Esophagus (tissue), 2 donors: ENCODE data around the gene FAM83F. TPM values are rescaled to one million over a fixed set of nuclear protein-coding genes. Genes with fewer than 3 reads are reported as not detected.

ENCODE experiments used
- H3K27ac ChIP-seq, 2 donors: one replicate each; pipeline ENCODE4 v1.5.1; 2013; ENCODE audit warnings: low read depth in 2 of 2, mild to moderate bottlenecking in 2 of 2, inconsistent platforms in 1 of 2, low read length in 1 of 2, moderate library complexity in 1 of 2
- H3K27me3 ChIP-seq, 2 donors: one replicate each; pipeline ENCODE4 v1.6.1; 2013; ENCODE audit warnings: low read length in 2 of 2, control low read depth in 1 of 2, mild to moderate bottlenecking in 1 of 2; ENCODE audit not compliant: insufficient read depth in 2 of 2, control insufficient read depth in 1 of 2
- H3K36me3 ChIP-seq, 2 donors: one replicate each; pipeline ENCODE4 v1.6.1; 2013; ENCODE audit warnings: low read length in 1 of 2; ENCODE audit not compliant: control insufficient read depth in 2 of 2, insufficient read depth in 2 of 2
- H3K4me1 ChIP-seq, 2 donors: one replicate each; pipeline ENCODE4 v1.6.1; 2013; ENCODE audit warnings: low read length in 1 of 2; ENCODE audit not compliant: control insufficient read depth in 2 of 2, insufficient read depth in 2 of 2
- H3K4me3 ChIP-seq, 2 donors: one replicate each; pipeline ENCODE4 v1.5.1; 2013; ENCODE audit warnings: low read length in 2 of 2, mild to moderate bottlenecking in 2 of 2, low read depth in 1 of 2, moderate library complexity in 1 of 2
- H3K9me3 ChIP-seq, 2 donors: one replicate each; pipeline ENCODE4 v1.6.1; 2013; ENCODE audit warnings: mild to moderate bottlenecking in 2 of 2, low read depth in 1 of 2, low read length in 1 of 2, moderate library complexity in 1 of 2; ENCODE audit not compliant: control insufficient read depth in 2 of 2, insufficient read depth in 1 of 2
- WGBS, 2 donors: extraction: QIAGEN DNeasy Blood & Tissue Kit; methylation state at CpG; one replicate each; pipeline ENCODE4 v1.1.7; 2013; 5-methylcytosine and 5-hydroxymethylcytosine counted together
- polyA plus RNA-seq, 2 donors: library from polyadenylated mRNA; stranded (reverse); fragments of 200-250 nt; gene quantifications; one replicate each; pipeline ENCODE4 v1.2.3, GENCODE V29; 2013
- donor health status: healthy with polysubstance abuse.
- donor health status: Bipolar disorder and iron deficiency.

Gene FAM83F
- polyA plus RNA-seq, 2 donors = 8.6 to 12.9 TPM

DNA sequence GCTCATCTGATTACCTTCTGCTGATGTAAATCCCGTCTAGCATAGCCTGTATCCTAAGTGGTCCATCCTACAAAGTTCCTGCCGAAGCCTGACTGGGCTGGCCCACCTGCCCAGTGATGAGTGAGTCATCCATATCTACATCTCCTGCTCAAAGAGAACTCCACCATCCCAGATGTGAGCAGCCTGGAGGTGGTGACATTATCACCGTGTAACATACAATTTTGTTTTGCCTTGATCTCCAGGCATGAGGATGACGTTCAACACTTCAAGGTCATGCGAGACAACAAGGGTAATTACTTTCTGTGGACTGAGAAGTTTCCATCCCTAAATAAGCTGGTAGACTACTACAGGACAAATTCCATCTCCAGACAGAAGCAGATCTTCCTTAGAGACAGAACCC, 29.0 kb upstream of the FAM83F start:
- Histone ChIP-seq H3K4me3 (no peak overlapping the region), H3K27ac (no peak overlapping the region), H3K36me3 (no peaks in the 10 kb centered on the region), H3K4me1 (no peaks in the 10 kb centered on the region), H3K27me3 (no peaks in the 10 kb centered on the region), H3K9me3 (no peaks in the 10 kb centered on the region)
- WGBS, 2 donors = 55 to 65% methylated on average over 5 of the region's 5 CpGs

DNA sequence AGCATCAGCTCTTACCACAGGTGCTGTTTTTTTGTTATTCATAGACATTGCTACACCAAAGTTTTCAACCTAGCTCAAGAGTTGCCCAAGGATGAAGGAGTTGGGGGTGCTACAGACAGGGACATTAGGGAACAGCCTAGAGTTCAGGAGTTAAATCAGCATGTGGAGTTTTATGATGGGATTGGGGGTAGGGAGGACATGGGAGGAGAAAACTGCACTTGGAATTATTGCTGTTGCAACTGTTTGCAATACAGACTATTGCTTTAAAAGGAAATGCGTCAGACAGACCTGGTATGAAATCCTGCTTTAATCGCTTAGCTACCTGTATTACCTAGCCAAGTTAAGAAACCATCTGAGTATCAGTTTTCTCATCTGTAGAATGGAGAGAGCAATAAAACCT, 28.3 kb upstream of the FAM83F start:
- Histone ChIP-seq H3K36me3 (peaks cover 0 to 2% of the 10 kb centered on the region in 2 donors), H3K27me3 (no peaks in the 10 kb centered on the region), H3K9me3 (no peaks in the 10 kb centered on the region), H3K4me1 (no peaks in the 10 kb centered on the region), H3K4me3 (no peak overlapping the region), H3K27ac (no peak overlapping the region)
- WGBS, 2 donors = 83 to 91% methylated on average over 2 of the region's 2 CpGs

DNA sequence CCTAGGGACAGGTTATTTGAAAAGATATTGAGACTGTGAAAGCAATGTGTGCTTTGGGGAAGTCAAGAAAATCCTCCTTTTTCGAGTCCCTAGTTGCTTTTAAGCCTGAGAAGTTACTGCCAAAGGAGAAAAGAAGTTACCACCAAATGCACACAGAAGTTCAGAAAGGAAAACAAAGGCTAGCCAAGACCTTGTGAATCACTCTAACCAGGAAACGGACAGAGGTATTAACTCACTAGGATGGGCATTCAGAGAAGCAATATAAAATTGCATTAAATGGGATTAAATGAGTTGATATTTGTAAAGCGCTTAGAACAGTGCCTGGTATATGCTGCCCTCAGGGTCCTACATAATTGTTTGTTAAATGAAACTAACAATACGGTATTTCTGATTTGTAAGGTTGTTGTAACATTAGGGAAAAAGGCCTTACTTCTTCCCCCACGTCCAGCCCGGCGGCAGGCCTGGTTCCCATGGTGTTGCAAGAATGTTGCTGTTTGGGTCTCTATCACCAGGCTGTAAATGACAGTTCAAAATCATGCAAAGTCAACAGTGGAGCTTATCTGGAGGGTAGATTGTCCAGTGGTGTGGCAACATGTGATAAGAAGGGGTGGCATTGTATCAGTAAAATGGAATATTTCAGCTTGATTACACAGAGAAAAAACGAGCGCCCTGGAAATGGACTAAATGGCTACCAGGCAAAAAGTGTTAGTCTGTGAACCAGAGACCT, 27.5 kb upstream of the FAM83F start:
- Histone ChIP-seq H3K27ac (no peak overlapping the region), H3K36me3 (peaks cover 0 to 2% of the 10 kb centered on the region in 2 donors), H3K27me3 (no peaks in the 10 kb centered on the region), H3K4me1 (peaks cover 0 to 4% of the 10 kb centered on the region in 2 donors), H3K9me3 (no peaks in the 10 kb centered on the region), H3K4me3 (no peak overlapping the region)
- 56 to 57% methylated on average over 9 of the region's 9 CpGs for WGBS, 2 donors

DNA sequence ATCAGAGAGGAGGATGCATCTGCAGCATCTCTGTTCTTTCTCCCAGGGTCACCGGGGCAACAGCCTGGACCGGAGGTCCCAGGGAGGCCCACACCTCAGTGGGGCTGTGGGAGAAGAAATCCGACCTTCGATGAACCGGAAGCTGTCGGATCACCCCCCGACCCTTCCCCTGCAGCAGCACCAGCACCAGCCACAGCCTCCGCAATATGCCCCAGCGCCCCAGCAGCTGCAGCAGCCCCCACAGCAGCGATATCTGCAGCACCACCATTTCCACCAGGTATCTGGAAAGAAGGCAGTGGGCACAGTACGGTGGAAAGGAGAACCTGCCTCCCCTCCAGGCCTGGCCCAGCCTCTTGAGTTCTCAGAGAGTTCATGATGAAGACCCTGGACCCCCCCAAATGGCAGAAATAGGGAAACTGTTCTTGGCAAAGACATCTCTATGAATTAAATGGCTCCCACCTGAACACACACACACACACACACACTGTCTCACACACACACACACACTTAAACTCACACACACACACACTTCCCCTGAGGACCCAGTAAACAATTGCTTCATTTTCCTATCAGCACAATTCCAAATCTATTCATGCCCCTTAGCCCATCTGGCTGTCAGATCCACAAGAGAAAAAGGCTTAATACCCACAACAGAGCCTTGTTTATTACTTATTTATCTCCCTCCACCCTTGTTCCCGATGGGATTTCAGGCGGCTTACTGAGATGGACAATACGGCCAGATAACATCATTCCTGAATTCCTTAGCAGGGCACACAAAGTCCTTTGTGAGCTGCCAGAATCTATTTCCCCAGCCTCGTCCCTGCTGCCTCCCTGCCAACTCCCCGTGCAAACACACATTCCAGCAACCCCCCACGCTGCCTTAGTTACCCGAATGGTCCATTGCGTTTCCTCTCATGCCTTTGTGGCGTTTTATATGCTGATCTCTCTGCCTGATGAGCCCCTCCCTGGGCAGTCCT, 26.5 kb upstream of the FAM83F start:
- WGBS, 2 donors = 74 to 76% methylated on average over 20 of the region's 20 CpGs
- Histone ChIP-seq H3K9me3 (no peaks in the 10 kb centered on the region), H3K27me3 (no peaks in the 10 kb centered on the region), H3K4me3 (no peak overlapping the region), H3K4me1 (peaks cover 0 to 4% of the 10 kb centered on the region in 2 donors), H3K36me3 (peaks cover 0 to 2% of the 10 kb centered on the region in 2 donors), H3K27ac (peak overlapping the region in 1 of 2 donors; percentile 6)

DNA sequence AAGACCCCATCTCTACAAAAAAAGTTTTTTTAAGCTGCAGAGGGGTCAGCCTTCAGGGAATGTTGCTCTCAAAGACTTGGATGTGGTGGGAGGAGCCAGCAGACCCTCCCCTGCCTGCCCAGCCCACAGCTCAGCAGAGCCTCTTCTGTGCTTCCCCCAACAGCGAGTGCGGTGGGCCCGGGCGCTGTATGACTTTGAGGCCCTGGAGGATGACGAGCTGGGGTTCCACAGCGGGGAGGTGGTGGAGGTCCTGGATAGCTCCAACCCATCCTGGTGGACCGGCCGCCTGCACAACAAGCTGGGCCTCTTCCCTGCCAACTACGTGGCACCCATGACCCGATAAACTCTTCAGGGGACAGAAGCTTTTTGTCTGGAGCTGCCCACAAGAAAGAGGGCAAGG, 24.0 kb upstream of the FAM83F start:
- WGBS, 2 donors = 92 to 95% methylated on average over 10 of the region's 10 CpGs
- Histone ChIP-seq H3K4me3 (no peak overlapping the region), H3K27ac (no peak overlapping the region), H3K27me3 (no peaks in the 10 kb centered on the region), H3K36me3 (peaks cover 0 to 2% of the 10 kb centered on the region in 2 donors), H3K4me1 (peaks cover 0 to 4% of the 10 kb centered on the region in 2 donors), H3K9me3 (no peaks in the 10 kb centered on the region)

DNA sequence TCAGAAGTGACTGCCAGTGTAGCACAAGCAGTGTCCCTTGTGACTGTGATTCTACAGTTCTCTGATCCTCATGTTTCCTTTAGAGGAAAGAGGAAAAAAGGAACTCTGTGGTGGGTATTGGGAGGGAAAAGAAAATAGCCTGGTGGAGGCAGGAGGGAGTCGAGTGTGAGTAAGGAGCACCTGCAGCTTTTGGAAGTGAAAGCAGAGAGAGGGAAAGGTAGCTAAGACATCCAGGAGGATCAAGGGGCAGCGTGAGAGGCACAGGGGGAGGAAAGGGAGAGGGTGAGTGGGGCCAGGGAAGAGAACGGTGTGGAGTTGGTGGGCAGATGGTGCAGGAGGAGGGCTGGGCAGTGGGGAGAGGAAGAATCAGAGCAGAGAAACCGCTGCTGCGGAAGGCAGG, 22.1 kb upstream of the FAM83F start:
- Histone ChIP-seq H3K9me3 (no peaks in the 10 kb centered on the region), H3K4me1 (peaks cover 0 to 4% of the 10 kb centered on the region in 2 donors), H3K27me3 (no peaks in the 10 kb centered on the region), H3K4me3 (no peak overlapping the region), H3K36me3 (peaks cover 0 to 2% of the 10 kb centered on the region in 2 donors), H3K27ac (no peak overlapping the region)
- WGBS, 2 donors = 69 to 70% methylated on average over 5 of the region's 5 CpGs

DNA sequence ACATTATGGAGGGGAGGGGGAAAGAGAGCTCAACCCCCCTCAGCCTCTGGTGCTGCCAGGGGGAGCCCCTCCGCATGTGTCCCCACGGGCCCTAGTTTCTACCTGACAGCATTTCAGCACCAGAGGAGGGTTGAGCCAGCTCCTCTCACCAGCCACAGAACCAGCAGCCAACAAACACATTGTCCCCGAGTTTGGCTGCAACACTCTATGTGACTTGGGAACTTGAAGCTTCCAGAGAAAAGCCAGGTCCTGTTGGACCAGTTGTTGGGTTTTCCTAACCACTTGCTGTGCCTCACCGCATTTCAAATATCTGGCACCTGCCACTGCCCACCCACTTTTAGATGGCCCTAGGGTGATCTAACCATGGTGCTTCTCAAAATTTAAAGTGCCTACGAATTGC, 21.1 kb upstream of the FAM83F start:
- Histone ChIP-seq H3K36me3 (peaks cover 0 to 2% of the 10 kb centered on the region in 2 donors), H3K27me3 (no peaks in the 10 kb centered on the region), H3K4me1 (peaks cover 0 to 4% of the 10 kb centered on the region in 2 donors), H3K27ac (no peak overlapping the region), H3K9me3 (no peaks in the 10 kb centered on the region), H3K4me3 (no peak overlapping the region)
- 56 to 69% methylated on average over 5 of the region's 5 CpGs for WGBS, 2 donors

DNA sequence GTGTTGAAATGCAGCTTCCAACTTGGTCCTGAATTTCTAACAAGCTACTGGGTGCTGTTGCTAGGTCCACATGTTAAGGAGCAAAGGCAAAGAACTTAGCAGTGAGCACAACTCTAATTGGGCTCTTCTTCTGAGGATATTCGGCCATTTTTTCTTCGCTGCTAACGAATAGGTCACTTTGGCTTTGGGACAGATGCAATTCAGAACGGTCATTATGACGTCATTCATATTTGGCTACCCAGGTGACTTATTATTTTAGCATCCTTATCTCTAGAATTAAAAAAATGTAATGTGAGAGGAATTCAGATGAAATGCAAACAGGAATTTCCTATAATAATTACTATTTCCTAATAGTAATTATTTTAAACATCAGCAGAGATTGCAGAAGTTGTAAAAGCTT, 20.7 kb upstream of the FAM83F start:
- 73 to 80% methylated on average over 5 of the region's 5 CpGs for WGBS, 2 donors
- no peaks in the 10 kb centered on the region for H3K27me3 ChIP-seq

DNA sequence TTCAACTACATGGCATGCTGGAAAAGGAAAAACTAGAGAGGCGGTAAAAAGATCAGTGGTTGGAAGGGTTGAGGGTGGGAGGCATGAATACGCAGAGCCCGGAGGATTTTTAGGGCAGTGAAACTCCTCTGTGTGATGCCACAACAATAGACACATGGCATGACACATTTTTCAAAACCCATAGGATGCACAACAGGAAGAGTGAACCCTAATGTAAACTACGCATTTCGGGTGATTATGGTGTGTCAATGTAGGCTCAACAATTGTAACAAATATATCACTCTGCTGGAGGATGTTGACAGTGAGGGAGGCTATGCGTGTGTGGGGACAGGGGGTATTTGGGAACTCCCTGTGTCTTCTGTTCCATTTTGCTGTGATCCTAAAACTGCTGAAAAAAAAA, 15.7 kb upstream of the FAM83F start:
- WGBS, 2 donors = 66 to 75% methylated on average over 6 of the region's 6 CpGs
- Histone ChIP-seq H3K36me3 (no peaks in the 10 kb centered on the region), H3K9me3 (no peaks in the 10 kb centered on the region), H3K4me1 (peaks cover 2 to 4% of the 10 kb centered on the region in 2 donors), H3K27me3 (no peaks in the 10 kb centered on the region), H3K4me3 (no peak overlapping the region), H3K27ac (no peak overlapping the region)

More for the DNA sequence above, 20.7 kb upstream of the FAM83F start:
- H3K9me3 ChIP-seq = no peaks in the 10 kb centered on the region
- no peak overlapping the region for H3K4me3 ChIP-seq
- H3K4me1 ChIP-seq = peaks cover 0 to 4% of the 10 kb centered on the region in 2 donors
- H3K36me3 ChIP-seq = peaks cover 0 to 2% of the 10 kb centered on the region in 2 donors
- no peak overlapping the region for H3K27ac ChIP-seq
